Upper lobe of left lung (tissue), 6 donors: ENCODE data around the gene SKOR2. TPM values are rescaled to one million over a fixed set of nuclear protein-coding genes. Genes with fewer than 3 reads are reported as not detected.

ENCODE experiments used
- ATAC-seq, 2 donors: fragments of 200-7000 bp; cut with Tn5 transposase; one replicate each; pipeline ENCODE4 v1.9.1; 2022; ENCODE audit warnings: mild to moderate bottlenecking in 2 of 2, moderate library complexity in 2 of 2; ENCODE audit not compliant: low FRiP score in 2 of 2
- DNase-seq, 2 donors: peaks; one replicate each; pipeline ENCODE4 v3.0.0-alpha.2; 2019 to 2020
- H3K27ac ChIP-seq, 4 donors: fragments of 200-600 bp; sonication (generic); one replicate each; pipeline ENCODE4 v1.5.1; 2016 to 2019
- H3K27me3 ChIP-seq, 4 donors: fragments of 200-600 bp; sonication (generic); one replicate each; pipeline ENCODE4 v1.5.1; 2017 to 2019
- H3K36me3 ChIP-seq, 4 donors: fragments of 200-600 bp; sonication (generic); one replicate each; pipeline ENCODE4 v1.5.1; 2016 to 2019
- H3K4me1 ChIP-seq, 4 donors: fragments of 200-600 bp; sonication (generic); one replicate each; pipeline ENCODE4 v1.5.1; 2018 to 2019
- H3K4me3 ChIP-seq, 4 donors: fragments of 200-600 bp; sonication (generic); one replicate each; pipeline ENCODE4 v1.5.1; 2017 to 2019; ENCODE audit warnings: mild to moderate bottlenecking in 2 of 4, moderate library complexity in 1 of 4
- H3K9me3 ChIP-seq, 4 donors: fragments of 200-600 bp; sonication (generic); one replicate each; pipeline ENCODE4 v1.5.1; 2018 to 2019
- EP300 ChIP-seq, 4 donors: sonication (generic); formaldehyde crosslinking; IDR thresholded peaks; one replicate each; pipeline ENCODE4 v1.5.1; 2017; ENCODE audit warnings: antibody characterized with exemption in 4 of 4, control low read depth in 2 of 4
- POLR2A ChIP-seq, 4 donors: fragments of 450-650 bp; IDR thresholded peaks; one replicate each; pipeline ENCODE4 v1.5.1; 2016 to 2017; ENCODE audit warnings: antibody characterized with exemption in 4 of 4, mild to moderate bottlenecking in 2 of 4
- POLR2AphosphoS5 ChIP-seq, 2 donors: sonication (generic); formaldehyde crosslinking; IDR thresholded peaks; one replicate each; pipeline ENCODE4 v1.5.1; 2017; ENCODE audit warnings: antibody characterized with exemption in 2 of 2
- WGBS, 2 donors: methylation state at CpG; one replicate each; pipeline ENCODE4 v1.1.5; 2017 to 2018; 5-methylcytosine and 5-hydroxymethylcytosine counted together
- total RNA-seq, 6 donors: library from RNA; depleted of rRNA in 4 of 6; stranded (reverse); fragments of >200 nt in 4 of 6; gene quantifications; one replicate each; pipeline versions ENCODE4 v1.1.0 to v1.2.1, GENCODE V29; 2016 to 2021
- TF ChIP-seq, protein P1 (sequence below), 6 experiments: fragments of 450-650 bp in 4 of 6; fragments of 200-600 bp in 2 of 6; sonication (generic) in 2 of 6; IDR thresholded peaks; one replicate each; pipeline ENCODE4 v1.5.1; 2016 to 2019; ENCODE audit warnings: antibody characterized with exemption in 6 of 6
- donor health status: DM: no; HTN: no; CAD: no; lungs with moderate emphysema.
- donor health status: DM: no; HTN: yes; CAD: no; lungs with severe emphysema.

The SKOR2 gene
- total RNA-seq, 6 donors from 2014 or later: not detected

DNA sequence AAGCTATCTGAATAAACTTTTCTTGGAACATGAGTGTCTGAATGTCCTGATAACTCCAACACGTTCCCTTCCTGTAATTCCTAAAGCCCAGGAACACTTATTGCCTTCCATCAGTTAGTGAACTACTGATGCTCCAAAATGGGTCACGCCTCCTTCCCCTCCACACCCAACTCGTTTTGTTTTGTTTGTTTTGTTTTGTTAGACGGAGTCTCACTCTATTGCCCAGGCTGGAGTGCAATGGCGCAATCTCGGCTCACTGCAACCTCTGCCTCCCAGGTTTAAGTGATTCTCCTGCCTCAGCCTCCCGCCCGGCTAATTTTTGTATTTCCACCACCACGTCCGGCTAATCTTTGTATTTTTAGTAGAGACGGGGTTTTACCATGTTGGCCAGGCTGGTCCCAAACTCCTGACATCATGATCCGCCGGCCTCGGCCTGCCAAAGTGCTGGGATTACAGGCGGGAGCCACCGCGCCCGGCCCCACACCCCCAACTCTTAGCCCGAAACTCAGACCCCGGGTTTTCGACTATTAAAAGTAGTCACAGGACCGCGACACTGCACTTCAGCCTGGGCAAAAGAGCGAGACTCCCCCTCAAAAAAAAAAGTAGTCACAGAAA, 76.1 kb downstream of the SKOR2 start:
- ATAC-seq (peak; percentile 27 to 70), DNase-seq (peak; percentile 30 to 67)
- TF ChIP-seq, protein P1, sequence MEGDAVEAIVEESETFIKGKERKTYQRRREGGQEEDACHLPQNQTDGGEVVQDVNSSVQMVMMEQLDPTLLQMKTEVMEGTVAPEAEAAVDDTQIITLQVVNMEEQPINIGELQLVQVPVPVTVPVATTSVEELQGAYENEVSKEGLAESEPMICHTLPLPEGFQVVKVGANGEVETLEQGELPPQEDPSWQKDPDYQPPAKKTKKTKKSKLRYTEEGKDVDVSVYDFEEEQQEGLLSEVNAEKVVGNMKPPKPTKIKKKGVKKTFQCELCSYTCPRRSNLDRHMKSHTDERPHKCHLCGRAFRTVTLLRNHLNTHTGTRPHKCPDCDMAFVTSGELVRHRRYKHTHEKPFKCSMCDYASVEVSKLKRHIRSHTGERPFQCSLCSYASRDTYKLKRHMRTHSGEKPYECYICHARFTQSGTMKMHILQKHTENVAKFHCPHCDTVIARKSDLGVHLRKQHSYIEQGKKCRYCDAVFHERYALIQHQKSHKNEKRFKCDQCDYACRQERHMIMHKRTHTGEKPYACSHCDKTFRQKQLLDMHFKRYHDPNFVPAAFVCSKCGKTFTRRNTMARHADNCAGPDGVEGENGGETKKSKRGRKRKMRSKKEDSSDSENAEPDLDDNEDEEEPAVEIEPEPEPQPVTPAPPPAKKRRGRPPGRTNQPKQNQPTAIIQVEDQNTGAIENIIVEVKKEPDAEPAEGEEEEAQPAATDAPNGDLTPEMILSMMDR (IDR thresholded peaks at IDR 0.05): no peak
- TF ChIP-seq EP300 (IDR thresholded peaks at IDR 0.05): no peak
- TF ChIP-seq POLR2AphosphoS5 (IDR thresholded peaks at IDR 0.05): no peak
- no peak for TF ChIP-seq POLR2A (IDR thresholded peaks at IDR 0.05)
- WGBS, 2 donors: 3 to 4% methylated on average over 24 of the region's 24 CpGs
- H3K4me3 ChIP-seq: peak overlapping the region; percentile 67 to 91 (median 80)
- no peaks in the 10 kb centered on the region for H3K9me3 ChIP-seq
- H3K27me3 ChIP-seq: no peaks in the 10 kb centered on the region
- H3K36me3 ChIP-seq: no peaks in the 10 kb centered on the region
- peak overlapping the region; percentile 84 to 89 (median 84) for H3K27ac ChIP-seq
- H3K4me1 ChIP-seq: peaks cover 16 to 25% (median 18%) of the 10 kb centered on the region in 4 donors

DNA sequence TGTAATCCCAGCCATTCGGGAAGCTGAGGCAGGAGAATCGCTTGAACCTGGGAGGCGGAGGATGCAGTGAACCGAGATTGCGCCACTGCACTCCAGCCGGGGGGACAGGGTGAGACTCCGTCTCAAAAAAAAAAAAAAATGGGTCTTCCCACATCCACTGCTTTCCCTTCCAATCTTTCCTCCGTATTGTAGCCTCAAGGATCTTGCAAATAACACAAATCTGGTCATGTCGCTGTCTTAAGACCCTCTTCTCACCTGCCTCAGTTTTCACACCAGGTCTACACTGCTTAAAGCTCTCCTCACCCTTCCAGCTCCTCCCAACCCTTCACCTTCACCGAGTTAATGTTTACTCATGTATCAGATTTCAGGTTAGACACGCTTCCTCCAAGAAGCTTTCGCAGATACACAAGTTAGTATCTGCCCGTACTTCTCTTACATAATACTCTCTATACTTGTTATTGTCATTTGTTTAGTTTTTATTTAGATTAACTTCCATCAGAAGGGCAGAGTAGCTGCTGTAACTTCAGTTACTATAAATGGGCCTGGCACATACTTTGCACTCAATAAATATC, 76.8 kb downstream of the SKOR2 start:
- no peak for DNase-seq
- peaks cover 16 to 25% (median 18%) of the 10 kb centered on the region in 4 donors for H3K4me1 ChIP-seq
- no peaks in the 10 kb centered on the region for H3K27me3 ChIP-seq
- H3K27ac ChIP-seq: no peak overlapping the region
- TF ChIP-seq, protein P1 (IDR thresholded peaks at IDR 0.05): no peak
- no peak for TF ChIP-seq POLR2AphosphoS5 (IDR thresholded peaks at IDR 0.05)
- TF ChIP-seq POLR2A (IDR thresholded peaks at IDR 0.05): no peak
- TF ChIP-seq EP300 (IDR thresholded peaks at IDR 0.05): no peak
- H3K4me3 ChIP-seq: peak overlapping the region in 3 of 4 donors; percentile 78 to 91 (median 83)
- no peaks in the 10 kb centered on the region for H3K36me3 ChIP-seq
- 69 to 74% methylated on average over 13 of the region's 13 CpGs for WGBS, 2 donors
- no peaks in the 10 kb centered on the region for H3K9me3 ChIP-seq
- no peak for ATAC-seq

DNA sequence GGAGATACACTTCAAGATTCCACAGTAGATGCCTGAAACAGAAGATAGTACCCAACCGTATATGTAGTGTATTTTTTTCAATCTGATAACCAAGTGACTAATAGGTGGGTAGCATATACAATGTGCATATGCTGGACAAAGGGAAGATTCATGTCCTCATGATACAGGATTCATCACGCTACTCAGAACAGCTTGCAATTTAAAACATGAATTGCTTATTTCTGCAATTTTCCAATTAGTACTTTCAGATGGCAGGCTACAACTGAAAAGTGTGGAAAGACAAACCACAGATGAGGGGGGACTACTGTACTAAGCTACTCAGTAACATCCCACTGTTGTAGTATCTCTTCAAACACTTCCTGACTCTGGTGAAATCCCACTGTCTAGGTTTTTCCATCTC, 79.0 kb downstream of the SKOR2 start:
- Histone ChIP-seq H3K36me3 (no peaks in the 10 kb centered on the region), H3K4me1 (peaks cover 16 to 25% (median 18%) of the 10 kb centered on the region in 4 donors), H3K9me3 (no peaks in the 10 kb centered on the region), H3K27me3 (no peaks in the 10 kb centered on the region), H3K4me3 (no peak overlapping the region), H3K27ac (no peak overlapping the region)
- DNase-seq (no peak), ATAC-seq (no peak)
- TF ChIP-seq, protein P1 (IDR thresholded peaks at IDR 0.05): no peak
- no peak for TF ChIP-seq POLR2A (IDR thresholded peaks at IDR 0.05)
- no peak for TF ChIP-seq EP300 (IDR thresholded peaks at IDR 0.05)
- no peak for TF ChIP-seq POLR2AphosphoS5 (IDR thresholded peaks at IDR 0.05)
- WGBS, 2 donors: 88 to 89% methylated on average over 2 of the region's 2 CpGs

DNA sequence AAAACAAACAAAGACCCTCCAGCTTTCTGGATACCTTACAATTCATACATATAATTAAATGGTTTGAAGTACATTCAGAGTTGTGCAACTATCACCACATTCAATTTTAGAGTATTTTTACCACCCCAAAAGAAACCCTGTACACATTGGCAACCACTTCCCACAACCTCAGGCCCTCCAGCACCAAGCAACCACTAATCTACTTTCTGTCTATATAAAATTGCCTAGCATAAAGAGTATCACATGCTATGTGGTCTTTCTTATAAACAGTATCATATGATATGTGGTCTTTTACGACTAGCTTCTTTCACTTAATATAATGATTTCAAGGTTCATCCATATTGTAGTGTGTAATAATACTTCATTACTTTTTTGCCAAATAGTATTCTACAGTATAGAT, 82.5 kb downstream of the SKOR2 start:
- ATAC-seq (no peak), DNase-seq (no peak)
- no peaks in the 10 kb centered on the region for H3K36me3 ChIP-seq
- H3K27ac ChIP-seq: no peak overlapping the region
- no peaks in the 10 kb centered on the region for H3K9me3 ChIP-seq
- H3K4me1 ChIP-seq: peaks cover 2 to 6% (median 4%) of the 10 kb centered on the region in 4 donors
- H3K4me3 ChIP-seq: no peak overlapping the region
- WGBS, 2 donors: 76 to 89% methylated on average over 1 of the region's 1 CpG
- H3K27me3 ChIP-seq: no peaks in the 10 kb centered on the region
- TF ChIP-seq EP300 (IDR thresholded peaks at IDR 0.05) (no peak), POLR2AphosphoS5 (IDR thresholded peaks at IDR 0.05) (no peak), POLR2A (IDR thresholded peaks at IDR 0.05) (no peak)
- TF ChIP-seq, protein P1 (IDR thresholded peaks at IDR 0.05): no peak

DNA sequence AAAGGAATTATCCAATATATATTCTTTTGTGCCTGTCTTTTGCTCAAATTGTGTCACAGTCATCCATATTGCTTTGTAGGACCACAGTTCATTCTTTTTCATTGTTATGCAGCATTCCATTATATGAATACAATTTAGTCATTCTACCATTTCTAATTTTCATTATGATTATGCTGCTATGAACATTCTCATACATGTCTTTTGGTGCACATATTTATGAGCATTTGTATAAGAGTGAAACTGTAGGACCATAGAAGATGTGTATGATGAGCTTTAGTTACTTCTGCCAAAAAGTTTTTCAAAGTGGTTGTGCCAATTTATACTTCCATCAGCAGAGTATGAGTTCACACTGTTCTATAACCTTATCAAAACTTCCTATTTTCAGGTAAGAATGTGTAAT, 83.0 kb downstream of the SKOR2 start:
- TF ChIP-seq POLR2A (IDR thresholded peaks at IDR 0.05) (no peak), EP300 (IDR thresholded peaks at IDR 0.05) (no peak), POLR2AphosphoS5 (IDR thresholded peaks at IDR 0.05) (no peak)
- TF ChIP-seq, protein P1 (IDR thresholded peaks at IDR 0.05): no peak
- H3K36me3 ChIP-seq: no peaks in the 10 kb centered on the region
- no peak for DNase-seq
- no peak overlapping the region for H3K27ac ChIP-seq
- no peak overlapping the region for H3K4me3 ChIP-seq
- peaks cover 0 to 3% (median 1%) of the 10 kb centered on the region in 4 donors for H3K4me1 ChIP-seq
- no peak for ATAC-seq
- H3K9me3 ChIP-seq: no peaks in the 10 kb centered on the region
- H3K27me3 ChIP-seq: no peaks in the 10 kb centered on the region
